Lower leg skin (tissue), 3 donors: Measurements from ENCODE around the gene MOB3A.

ENCODE experiments used
- POLR2A ChIP-seq, 2 donors: fragments of 450-650 bp; IDR thresholded peaks; one replicate each; pipeline ENCODE4 v1.6.1; 2016 to 2017; ENCODE audit warnings: antibody characterized with exemption in 2 of 2, mild to moderate bottlenecking in 1 of 2, moderate library complexity in 1 of 2
- TF ChIP-seq, protein P1 (sequence below), 3 donors: fragments of 450-650 bp; IDR thresholded peaks; one replicate each; pipeline ENCODE4 v1.5.1; 2016; ENCODE audit warnings: antibody characterized with exemption in 3 of 3, mild to moderate bottlenecking in 3 of 3, moderate library complexity in 2 of 3

GRCh38 chr19:2033825-2034159, 62.3 kb downstream of the MOB3A start:
- TF ChIP-seq, protein P1, sequence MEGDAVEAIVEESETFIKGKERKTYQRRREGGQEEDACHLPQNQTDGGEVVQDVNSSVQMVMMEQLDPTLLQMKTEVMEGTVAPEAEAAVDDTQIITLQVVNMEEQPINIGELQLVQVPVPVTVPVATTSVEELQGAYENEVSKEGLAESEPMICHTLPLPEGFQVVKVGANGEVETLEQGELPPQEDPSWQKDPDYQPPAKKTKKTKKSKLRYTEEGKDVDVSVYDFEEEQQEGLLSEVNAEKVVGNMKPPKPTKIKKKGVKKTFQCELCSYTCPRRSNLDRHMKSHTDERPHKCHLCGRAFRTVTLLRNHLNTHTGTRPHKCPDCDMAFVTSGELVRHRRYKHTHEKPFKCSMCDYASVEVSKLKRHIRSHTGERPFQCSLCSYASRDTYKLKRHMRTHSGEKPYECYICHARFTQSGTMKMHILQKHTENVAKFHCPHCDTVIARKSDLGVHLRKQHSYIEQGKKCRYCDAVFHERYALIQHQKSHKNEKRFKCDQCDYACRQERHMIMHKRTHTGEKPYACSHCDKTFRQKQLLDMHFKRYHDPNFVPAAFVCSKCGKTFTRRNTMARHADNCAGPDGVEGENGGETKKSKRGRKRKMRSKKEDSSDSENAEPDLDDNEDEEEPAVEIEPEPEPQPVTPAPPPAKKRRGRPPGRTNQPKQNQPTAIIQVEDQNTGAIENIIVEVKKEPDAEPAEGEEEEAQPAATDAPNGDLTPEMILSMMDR (IDR thresholded peaks at IDR 0.05): no peak
- no peak for TF ChIP-seq POLR2A (IDR thresholded peaks at IDR 0.05)
